Sigmoid colon (tissue), 3 donors: ENCODE measurements around the gene CNN2.

Experiments used
- POLR2A ChIP-seq, 2 donors: fragments of 450-650 bp; IDR thresholded peaks; one replicate each; pipeline ENCODE4 v1.6.1; 2016; ENCODE audit warnings: antibody characterized with exemption in 2 of 2, mild to moderate bottlenecking in 2 of 2, moderate library complexity in 2 of 2
- TF ChIP-seq, protein P1 (sequence below), 4 experiments: fragments of 450-650 bp in 3 of 4; fragments of 200-600 bp in 1 of 4; IDR thresholded peaks; one replicate each; pipeline ENCODE4 v1.5.1; 2016 to 2019; ENCODE audit warnings: antibody characterized with exemption in 4 of 4, mild to moderate bottlenecking in 3 of 4, moderate library complexity in 2 of 4

DNA sequence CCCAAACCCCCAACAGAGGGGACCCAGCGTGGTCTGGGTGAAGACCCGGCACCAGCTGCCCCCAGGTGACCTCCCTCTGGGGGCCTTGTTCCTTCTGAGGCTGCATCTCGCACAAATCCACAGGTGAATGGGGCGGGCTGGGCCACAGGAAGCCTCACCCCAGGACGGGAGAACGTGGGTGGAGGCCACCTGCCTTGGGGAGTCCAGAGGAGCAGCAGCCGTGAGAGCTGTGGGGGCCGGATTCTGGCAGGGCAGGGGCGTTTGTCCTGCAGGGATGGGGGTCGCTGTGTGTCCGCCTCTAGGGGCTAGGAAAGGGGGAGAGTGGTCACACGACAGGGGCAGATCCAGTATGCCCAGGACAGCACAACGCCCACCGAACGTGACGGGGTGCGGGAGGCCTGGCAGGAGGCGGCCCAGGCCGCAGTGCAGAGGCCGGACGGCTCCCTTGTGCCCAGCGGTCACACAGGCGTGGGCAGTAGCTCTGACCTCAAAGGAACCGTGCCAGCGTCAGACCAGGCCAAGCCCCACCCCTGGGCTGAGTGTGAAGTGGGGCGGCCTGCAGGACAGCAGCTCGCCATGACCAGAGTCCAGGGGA is 62.1 kb downstream of the CNN2 start:
- no peak for TF ChIP-seq POLR2A (IDR thresholded peaks at IDR 0.05)
- TF ChIP-seq, protein P1, sequence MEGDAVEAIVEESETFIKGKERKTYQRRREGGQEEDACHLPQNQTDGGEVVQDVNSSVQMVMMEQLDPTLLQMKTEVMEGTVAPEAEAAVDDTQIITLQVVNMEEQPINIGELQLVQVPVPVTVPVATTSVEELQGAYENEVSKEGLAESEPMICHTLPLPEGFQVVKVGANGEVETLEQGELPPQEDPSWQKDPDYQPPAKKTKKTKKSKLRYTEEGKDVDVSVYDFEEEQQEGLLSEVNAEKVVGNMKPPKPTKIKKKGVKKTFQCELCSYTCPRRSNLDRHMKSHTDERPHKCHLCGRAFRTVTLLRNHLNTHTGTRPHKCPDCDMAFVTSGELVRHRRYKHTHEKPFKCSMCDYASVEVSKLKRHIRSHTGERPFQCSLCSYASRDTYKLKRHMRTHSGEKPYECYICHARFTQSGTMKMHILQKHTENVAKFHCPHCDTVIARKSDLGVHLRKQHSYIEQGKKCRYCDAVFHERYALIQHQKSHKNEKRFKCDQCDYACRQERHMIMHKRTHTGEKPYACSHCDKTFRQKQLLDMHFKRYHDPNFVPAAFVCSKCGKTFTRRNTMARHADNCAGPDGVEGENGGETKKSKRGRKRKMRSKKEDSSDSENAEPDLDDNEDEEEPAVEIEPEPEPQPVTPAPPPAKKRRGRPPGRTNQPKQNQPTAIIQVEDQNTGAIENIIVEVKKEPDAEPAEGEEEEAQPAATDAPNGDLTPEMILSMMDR (IDR thresholded peaks at IDR 0.05): no peak
